ENCODE data around the gene CCR2. TPM values are rescaled to one million over a fixed set of nuclear protein-coding genes. Genes with fewer than 3 reads are reported as not detected.

The CCR2 gene
- polyA plus RNA-seq (2011; rRNA removed) = not detected in 2 replicates
- not detected in 2 replicates for polyA minus RNA-seq (2011; rRNA and poly(A)+ RNA removed)

DNA sequence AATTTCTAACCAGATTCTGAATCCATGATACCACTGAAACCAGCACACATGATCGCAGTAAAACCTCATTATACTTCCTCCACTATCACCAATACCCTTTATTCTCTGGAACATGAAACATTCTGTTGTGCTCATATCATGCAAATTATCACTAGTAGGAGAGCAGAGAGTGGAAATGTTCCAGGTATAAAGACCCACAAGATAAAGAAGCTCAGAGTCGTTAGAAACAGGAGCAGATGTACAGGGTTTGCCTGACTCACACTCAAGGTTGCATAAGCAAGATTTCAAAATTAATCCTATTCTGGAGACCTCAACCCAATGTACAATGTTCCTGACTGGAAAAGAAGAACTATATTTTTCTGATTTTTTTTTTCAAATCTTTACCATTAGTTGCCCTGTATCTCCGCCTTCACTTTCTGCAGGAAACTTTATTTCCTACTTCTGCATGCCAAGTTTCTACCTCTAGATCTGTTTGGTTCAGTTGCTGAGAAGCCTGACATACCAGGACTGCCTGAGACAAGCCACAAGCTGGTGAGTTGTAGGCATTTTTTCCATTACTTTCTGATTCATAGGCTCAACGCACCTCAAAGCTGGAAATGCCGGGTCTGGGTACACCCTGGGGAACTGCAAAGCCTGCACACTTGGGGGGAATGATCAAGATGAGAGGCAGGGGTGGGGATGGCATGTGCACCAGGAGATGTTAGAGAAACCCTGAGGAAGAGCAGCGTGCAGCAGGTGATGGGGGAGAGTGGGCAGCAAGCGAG, at the start of gene CCR2:
Gene CCR2 (plus strand): TSS at position 465 of the 764 bp plus-strand sequence. CDS start 3,417 bp downstream, outside the sequence.
- Histone ChIP-seq H3K27ac (ENCODE audit: low read depth, low read length) (no peak within 1 kb of the TSS), H3K27me3 (ENCODE audit: control insufficient read depth, insufficient read depth, low read length) (peaks cover 21% of the 10 kb centered on the region), H3K4me3 (ENCODE audit: low read depth, low read length) (no peak within 1 kb of the TSS), H3K9me3 (ENCODE audit: control insufficient read depth, insufficient read depth, low read length) (no peaks in the 10 kb centered on the region)
- ChIA-PET POLR2A (no interaction called here), CTCF (no interaction called here)
- TF ChIP-seq, protein P1, sequence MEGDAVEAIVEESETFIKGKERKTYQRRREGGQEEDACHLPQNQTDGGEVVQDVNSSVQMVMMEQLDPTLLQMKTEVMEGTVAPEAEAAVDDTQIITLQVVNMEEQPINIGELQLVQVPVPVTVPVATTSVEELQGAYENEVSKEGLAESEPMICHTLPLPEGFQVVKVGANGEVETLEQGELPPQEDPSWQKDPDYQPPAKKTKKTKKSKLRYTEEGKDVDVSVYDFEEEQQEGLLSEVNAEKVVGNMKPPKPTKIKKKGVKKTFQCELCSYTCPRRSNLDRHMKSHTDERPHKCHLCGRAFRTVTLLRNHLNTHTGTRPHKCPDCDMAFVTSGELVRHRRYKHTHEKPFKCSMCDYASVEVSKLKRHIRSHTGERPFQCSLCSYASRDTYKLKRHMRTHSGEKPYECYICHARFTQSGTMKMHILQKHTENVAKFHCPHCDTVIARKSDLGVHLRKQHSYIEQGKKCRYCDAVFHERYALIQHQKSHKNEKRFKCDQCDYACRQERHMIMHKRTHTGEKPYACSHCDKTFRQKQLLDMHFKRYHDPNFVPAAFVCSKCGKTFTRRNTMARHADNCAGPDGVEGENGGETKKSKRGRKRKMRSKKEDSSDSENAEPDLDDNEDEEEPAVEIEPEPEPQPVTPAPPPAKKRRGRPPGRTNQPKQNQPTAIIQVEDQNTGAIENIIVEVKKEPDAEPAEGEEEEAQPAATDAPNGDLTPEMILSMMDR (IDR thresholded peaks at IDR 0.05; ENCODE audit: low read depth, low read length) = no peak
- no peak for DNase-seq (ENCODE audit: low read depth, low spot score)

DNA sequence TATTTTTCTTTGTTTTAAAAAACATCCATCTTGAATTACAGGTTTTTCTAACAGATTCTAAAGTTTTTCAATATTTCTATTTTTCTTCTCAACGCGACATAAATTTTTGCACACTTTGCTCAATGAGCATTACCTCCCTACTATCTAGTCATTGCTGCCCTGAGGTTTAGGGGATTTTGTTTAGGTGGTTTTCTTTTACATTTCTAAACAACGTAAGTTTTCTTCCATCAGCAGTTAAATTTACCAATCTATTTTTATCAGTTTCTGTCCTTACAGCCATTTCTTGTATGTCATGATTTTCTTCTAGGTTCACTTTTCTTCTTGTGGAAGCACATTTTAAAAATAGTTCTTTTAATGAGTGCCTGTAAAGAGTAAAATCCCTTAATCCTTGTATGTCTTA, 49.2 kb upstream of the CCR2 start:
- TF ChIP-seq, protein P1 (IDR thresholded peaks at IDR 0.05; ENCODE audit: low read depth, low read length) = no peak
- ChIA-PET CTCF (no interaction called here), POLR2A (no interaction called here)
- Histone ChIP-seq H3K27ac (ENCODE audit: low read depth, low read length) (no peak overlapping the region), H3K9me3 (ENCODE audit: control insufficient read depth, insufficient read depth, low read length) (no peaks in the 10 kb centered on the region), H3K27me3 (ENCODE audit: control insufficient read depth, insufficient read depth, low read length) (peaks cover 9% of the 10 kb centered on the region), H3K4me3 (ENCODE audit: low read depth, low read length) (no peak overlapping the region)
- DNase-seq (ENCODE audit: low read depth, low spot score) = no peak

DNA sequence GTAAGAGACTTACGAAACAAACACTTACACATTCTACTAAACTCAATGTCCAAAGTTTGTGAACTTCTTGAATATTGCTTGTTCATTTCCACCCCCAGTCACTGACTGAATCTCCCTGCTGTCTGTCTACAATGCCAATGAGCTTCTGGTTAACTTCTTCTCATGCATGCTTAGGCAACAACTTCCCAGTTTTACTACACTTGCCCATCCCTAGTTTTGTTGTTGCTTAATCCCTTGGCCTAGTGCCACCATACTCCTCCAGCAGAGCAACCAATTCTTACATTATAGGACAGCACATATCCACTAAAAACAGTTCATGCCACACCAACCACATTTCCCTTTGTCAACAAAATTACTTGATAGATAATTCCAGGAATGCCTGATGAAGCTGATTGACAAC, 40.9 kb upstream of the CCR2 start:
- no peaks in the 10 kb centered on the region for H3K27me3 ChIP-seq (ENCODE audit: control insufficient read depth, insufficient read depth, low read length)
- no peaks in the 10 kb centered on the region for H3K9me3 ChIP-seq (ENCODE audit: control insufficient read depth, insufficient read depth, low read length)
- TF ChIP-seq, protein P1 (IDR thresholded peaks at IDR 0.05; ENCODE audit: low read depth, low read length) = no peak
- H3K27ac ChIP-seq (ENCODE audit: low read depth, low read length) = no peak overlapping the region
- no peak overlapping the region for H3K4me3 ChIP-seq (ENCODE audit: low read depth, low read length)
- DNase-seq (ENCODE audit: low read depth, low spot score) = no peak
- ChIA-PET CTCF (no interaction called here), POLR2A (no interaction called here)

DNA sequence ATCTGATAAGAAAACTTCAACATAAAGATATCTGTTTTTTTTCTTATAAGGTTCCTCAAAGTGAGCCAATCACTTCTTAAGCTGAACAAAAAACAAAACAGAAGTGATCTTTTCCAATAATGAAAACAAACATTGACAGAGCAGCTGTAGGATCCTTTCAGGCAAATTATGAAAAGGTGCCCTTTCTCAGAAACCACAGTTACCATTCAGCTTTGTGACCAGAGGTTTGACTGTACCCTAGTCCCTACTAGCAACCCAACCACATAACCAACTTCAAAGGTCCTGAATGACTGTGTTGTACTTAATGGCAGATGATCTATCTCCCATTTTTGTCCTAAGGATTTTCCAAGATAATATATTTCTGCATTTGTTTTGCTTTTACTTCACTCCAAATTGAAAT, 39.4 kb upstream of the CCR2 start:
- Histone ChIP-seq H3K27me3 (ENCODE audit: control insufficient read depth, insufficient read depth, low read length) (no peaks in the 10 kb centered on the region), H3K4me3 (ENCODE audit: low read depth, low read length) (no peak overlapping the region), H3K27ac (ENCODE audit: low read depth, low read length) (no peak overlapping the region), H3K9me3 (ENCODE audit: control insufficient read depth, insufficient read depth, low read length) (no peaks in the 10 kb centered on the region)
- CTCF ChIA-PET = no interaction called here
- TF ChIP-seq, protein P1 (IDR thresholded peaks at IDR 0.05; ENCODE audit: low read depth, low read length) = no peak
- POLR2A ChIA-PET = no interaction called here
- DNase-seq (ENCODE audit: low read depth, low spot score) = no peak

DNA sequence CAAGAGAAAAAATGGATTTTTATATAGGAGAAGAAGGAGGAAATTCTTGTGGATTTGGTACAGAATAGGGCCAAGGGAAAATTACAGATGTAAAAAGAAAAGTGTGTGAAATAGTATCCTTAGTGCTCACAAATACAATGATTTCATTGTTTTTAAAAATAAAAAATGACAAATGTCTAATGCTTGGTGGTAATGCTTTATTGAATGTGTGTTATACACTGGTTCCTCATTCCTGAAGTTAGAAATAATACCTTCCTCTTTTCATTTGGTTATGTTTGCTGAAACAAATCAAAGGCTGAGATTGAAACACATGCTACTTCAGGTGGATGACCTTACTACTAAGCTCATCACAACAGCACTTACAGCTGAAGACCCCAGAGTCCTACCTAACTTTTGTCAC, 37.7 kb upstream of the CCR2 start:
- Histone ChIP-seq H3K4me3 (ENCODE audit: low read depth, low read length) (no peak overlapping the region), H3K27me3 (ENCODE audit: control insufficient read depth, insufficient read depth, low read length) (no peaks in the 10 kb centered on the region), H3K9me3 (ENCODE audit: control insufficient read depth, insufficient read depth, low read length) (no peaks in the 10 kb centered on the region), H3K27ac (ENCODE audit: low read depth, low read length) (no peak overlapping the region)
- CTCF ChIA-PET = no interaction called here
- POLR2A ChIA-PET = no interaction called here
- no peak for DNase-seq (ENCODE audit: low read depth, low spot score)
- TF ChIP-seq, protein P1 (IDR thresholded peaks at IDR 0.05; ENCODE audit: low read depth, low read length) = no peak

Measured in AG04450 (cell line).